Fibroblast of skin of back (primary cell): ENCODE data around the gene RPP38. TPM values are rescaled to one million over a fixed set of nuclear protein-coding genes. Genes with fewer than 3 reads are reported as not detected.

Experiments used
- DNase-seq: peaks from one replicate; pipeline ENCODE4 v3.0.0-alpha.2; 2013
- polyA plus RNA-seq, 2 experiments: library from polyadenylated mRNA; unstranded; fragments of 120-200 nt; gene quantifications; one replicate each; pipeline ENCODE4 v1.2.1, GENCODE V29; 2013; ENCODE audit not compliant: insufficient read length in 2 of 2

The RPP38 gene, protein sequence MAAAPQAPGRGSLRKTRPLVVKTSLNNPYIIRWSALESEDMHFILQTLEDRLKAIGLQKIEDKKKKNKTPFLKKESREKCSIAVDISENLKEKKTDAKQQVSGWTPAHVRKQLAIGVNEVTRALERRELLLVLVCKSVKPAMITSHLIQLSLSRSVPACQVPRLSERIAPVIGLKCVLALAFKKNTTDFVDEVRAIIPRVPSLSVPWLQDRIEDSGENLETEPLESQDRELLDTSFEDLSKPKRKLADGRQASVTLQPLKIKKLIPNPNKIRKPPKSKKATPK
- 17.9 TPM for polyA plus RNA-seq (2013, experiment 1 of 2; ENCODE audit: insufficient read length)
- 13.9 TPM for polyA plus RNA-seq (2013, experiment 2 of 2; ENCODE audit: insufficient read length)

GRCh38 chr10:15097011-15097812 lies at the start of gene RPP38:
Gene RPP38 (plus strand): TSS chr10:15097355. CDS start chr10:15103315, 5,960 bp downstream.
- peak; percentile 93 for DNase-seq

- no peak for DNase-seq
These were observed 47.6 kb upstream of the RPP38 start for GRCh38 chr10:15049533-15049932.

GRCh38 chr10:15052121-15052520 lies 45.0 kb upstream of the RPP38 start:
- DNase-seq: no peak

GRCh38 chr10:15053061-15053460 lies 44.1 kb upstream of the RPP38 start:
- DNase-seq: no peak

- DNase-seq: no peak
These were observed 38.5 kb upstream of the RPP38 start for GRCh38 chr10:15058689-15059088.

GRCh38 chr10:15059914-15060313 lies 37.2 kb upstream of the RPP38 start:
- DNase-seq: no peak

DNA sequence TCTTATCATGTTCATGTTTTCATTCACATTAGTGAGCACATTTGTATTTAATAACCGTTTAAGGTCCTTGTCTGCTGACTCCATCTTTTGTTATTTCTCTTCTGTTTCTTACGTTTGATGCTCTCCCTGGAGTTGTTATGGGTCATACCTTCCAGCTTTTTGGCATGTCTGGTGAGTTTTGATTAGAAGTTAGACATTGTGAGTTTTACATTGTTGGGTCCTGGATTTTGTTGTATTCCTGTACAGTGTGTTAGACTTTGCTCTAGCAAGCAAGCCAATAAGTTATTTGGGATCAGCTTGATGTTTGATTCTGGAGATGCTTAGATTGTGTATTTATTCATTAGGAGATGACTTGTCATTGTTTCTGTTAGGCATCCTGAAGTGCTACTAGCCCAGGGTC lies 36.5 kb upstream of the RPP38 start:
- DNase-seq: no peak

DNA sequence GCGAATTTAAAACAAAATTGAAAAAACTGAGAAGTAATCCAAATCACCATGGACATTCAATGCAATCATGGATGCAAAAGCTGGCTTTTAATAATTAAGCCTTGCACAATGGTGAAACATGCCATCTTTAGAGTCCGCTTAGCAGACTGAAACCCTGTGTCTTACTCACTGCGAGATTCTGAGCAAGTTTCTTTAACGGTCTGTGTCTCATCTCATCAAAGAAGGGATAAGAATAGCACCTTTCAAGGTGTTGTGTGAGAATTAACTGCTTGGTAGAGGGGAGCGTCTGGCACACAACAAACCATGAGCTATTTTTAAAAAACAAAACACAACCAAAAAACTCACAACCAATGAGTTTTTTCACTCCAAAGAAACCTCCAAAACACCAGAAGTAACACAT lies 30.0 kb upstream of the RPP38 start:
- DNase-seq: no peak

DNA sequence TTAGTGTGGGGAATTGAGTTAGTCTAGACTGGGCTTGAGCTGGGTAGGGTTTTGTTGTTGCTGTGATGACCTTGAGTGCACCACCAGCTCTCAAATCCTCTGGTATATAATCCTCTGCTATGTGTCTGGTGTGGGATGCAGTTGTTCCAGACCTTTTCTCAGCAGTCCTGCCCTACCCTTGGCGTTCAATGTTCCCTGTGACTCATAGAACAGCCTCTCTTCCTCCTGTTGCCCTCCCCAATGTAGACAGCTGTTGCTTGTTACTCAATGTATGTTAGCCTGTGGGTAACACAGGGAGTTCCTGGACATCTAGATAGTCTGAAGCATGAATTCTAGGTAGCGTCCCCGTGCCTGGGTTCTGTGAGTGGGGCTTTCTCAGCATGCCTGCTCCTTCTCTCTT lies 28.4 kb upstream of the RPP38 start:
- no peak for DNase-seq

- no peak for DNase-seq
These were observed 27.9 kb upstream of the RPP38 start for GRCh38 chr10:15069230-15069629.

- DNase-seq: no peak
These were observed 24.8 kb upstream of the RPP38 start for GRCh38 chr10:15072358-15072757.

- DNase-seq: no peak
These were observed 21.7 kb upstream of the RPP38 start for GRCh38 chr10:15075421-15075820.

DNA sequence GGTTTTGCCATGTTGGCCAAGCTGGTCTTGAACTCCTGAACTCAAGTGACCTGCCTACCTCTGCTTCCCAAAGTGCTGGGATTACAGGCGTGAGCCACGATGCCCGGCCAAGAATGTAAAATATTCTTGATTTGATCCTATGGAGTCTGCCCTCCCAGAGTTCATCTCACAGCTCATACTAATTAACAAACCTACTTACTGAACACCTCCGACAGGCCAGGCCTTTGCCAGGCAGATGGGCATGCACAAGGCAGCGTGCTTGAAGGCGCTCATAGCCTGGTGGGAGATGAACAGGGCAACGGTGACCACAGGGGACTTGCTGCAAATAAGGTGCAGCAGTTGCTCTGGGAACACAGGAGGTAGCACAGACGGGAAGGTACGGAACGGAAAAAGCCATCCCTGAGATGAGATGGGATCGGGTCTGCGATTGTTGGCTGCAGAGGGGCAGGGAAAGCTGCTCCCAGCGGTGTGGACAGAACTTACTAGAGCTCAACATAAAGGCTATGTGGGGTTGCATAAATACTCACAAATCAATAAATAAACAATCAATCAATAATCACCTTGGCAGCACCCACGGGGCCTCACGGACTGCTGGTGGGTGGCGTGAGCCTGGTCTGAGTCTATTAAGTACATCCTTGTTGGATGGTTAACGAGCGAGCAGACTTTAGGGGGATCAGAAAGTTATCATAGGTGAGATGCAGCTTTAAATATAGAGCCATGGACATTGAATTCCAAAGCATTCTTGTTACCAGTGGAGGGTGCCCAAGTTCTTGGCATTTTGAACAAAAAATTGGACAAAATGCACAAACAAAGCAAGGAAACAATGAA lies 13.3 kb upstream of the RPP38 start:
- no peak for DNase-seq

- DNase-seq: peak; percentile 84
These were observed 12.6 kb upstream of the RPP38 start for GRCh38 chr10:15084502-15084922.

DNA sequence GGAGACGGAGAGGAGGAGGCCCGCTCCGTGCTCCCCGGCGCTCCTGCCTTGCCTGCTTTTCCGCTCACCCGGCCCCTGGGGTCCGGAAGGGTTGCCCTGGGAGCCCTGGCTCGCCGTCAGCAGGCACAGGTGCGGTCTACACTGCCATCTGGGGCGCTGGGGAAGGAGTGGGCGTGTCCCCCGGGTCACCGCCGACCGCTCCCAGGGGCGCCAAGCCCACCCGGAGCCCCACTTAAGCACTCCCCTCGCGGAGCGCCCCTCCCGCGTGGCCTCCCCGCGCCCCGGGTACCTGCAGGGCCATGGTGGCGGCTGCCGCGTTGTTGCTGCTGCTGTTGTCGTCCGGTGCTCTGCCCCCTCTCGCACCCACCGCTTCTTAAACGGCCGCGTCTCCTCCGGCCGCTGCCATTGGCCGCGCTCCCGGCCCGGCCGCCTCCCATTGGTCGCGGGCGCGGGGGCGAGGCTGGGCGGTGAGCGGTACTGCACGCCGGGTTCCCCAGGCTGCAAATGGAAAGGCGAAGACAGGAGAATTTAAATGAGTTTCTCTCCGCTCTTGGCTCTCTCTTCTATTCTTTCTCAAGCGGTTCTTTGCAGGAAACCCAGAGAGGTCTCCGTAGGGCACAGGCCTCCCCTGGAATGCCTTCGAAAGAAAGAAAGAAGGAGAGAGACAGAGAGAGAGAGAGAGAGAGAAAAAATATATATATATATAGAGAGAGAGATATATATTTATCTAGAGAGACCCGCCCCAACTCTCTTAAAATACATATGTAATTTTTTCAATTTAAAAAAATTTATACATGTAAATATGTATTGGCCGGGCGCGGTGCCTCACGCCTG lies 8.5 kb upstream of the RPP38 start, which contains the start of gene ACBD7:
Gene ACBD7 (minus strand): TSS at position 349 of the 834 bp plus-strand sequence. CDS start 48 bp downstream, at position 301.
- peak; percentile 81 for DNase-seq

- no peak for DNase-seq
These were observed 5.7 kb upstream of the RPP38 start for GRCh38 chr10:15091418-15091817.

DNA sequence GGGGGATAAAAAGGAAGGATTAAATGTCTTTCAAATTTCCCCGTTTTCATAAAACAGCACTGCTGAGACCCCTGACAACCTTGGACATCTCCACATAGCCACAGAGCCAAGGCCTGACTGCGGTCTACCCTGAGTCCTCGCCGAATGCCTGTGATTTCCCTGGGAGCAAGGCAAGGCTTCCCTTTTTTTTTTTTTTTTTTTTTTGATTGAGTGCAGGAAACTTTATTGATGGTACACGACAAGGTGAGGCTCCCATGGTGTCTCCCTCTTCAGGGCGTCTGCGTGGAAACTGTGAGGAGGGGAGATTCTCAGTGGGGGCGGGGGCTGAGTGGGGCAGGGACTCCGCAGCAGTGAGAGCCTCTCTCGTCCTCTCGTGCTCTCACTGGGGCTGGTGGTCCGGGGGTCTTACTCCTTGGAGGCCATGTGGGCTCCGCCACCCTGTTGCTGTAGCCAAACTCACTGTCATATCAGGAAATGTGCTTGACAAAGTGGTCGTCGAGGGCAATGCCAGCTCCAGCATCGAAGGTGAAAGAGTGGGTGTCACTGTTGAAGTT lies 4.2 kb upstream of the RPP38 start:
- no peak for DNase-seq

DNA sequence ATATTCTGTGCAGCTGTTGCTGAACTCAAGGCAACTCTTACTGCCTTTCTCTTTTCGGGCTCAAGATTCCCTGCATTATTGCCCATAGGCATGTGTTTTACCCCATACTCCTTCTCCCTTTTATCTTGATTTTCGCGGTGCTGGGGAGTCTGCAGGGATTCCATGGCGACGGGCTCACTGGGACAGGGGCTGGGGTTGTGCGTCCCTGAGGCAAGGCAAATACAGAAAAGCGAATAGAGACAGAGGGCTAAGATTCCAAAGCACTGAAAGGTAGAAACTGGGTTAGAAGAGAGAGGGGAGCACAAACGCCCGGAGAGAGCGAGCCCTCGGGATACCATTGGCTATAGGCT lies 519 bp upstream of the RPP38 start:
- no peak for DNase-seq

GRCh38 chr10:15099886-15100285 lies 2.7 kb downstream of the RPP38 start:
- no peak for DNase-seq

DNA sequence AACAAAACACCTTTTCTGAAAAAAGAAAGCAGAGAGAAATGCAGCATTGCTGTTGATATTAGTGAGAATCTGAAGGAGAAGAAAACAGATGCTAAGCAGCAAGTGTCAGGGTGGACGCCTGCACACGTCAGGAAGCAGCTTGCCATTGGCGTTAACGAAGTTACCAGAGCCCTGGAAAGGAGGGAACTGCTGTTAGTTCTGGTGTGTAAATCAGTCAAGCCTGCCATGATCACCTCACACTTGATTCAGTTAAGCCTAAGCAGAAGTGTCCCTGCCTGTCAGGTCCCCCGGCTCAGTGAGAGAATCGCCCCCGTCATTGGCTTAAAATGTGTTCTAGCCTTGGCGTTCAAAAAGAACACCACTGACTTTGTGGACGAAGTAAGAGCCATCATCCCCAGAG lies 6.4 kb downstream of the RPP38 start:
- no peak for DNase-seq

DNA sequence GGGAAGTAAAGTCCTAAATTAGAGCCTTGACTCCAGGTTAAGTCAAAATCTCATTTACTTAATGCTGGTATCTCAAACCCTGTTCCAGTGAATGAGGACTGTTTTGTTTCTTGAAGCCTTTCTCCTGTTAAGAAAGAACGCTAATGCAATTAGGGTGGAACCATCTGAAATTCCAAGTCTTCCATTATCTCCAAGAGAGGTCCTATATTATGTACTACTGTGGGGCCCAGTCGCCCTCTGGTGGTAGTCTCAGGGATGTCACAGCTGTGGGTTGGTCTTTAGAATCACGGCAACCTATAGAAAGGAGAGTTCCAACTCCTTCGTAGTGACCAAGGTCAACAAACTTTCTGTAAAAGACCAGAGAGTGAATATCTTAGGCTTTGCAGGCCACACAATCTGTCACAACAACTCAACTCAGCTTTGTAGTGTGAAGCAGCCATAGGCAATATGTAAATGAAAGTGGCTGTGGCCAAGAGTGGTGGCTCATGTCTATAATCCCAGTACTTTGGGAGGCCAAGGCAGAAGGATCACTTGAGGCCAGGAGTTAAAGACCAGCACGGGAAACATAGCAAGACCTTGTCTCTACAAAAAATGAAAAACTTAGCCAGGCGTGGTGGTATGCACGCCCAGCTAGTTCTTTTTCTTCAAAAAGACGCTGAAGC lies 9.3 kb downstream of the RPP38 start:
- peak; percentile 72 for DNase-seq
